Endothelial cell of umbilical vein (primary cell): ENCODE data around the gene SPSB3. TPM values are rescaled to one million over a fixed set of nuclear protein-coding genes. Genes with fewer than 3 reads are reported as not detected.

Experiments used
- BruUV-seq: library from RNA; stranded (reverse); fragments of 400-500 nt; replicated peaks from 2 replicates; lab custom pipeline; 2021; lab: Mats Ljungman, UMichigan
- CTCF ChIA-PET: fragments of 300-600, 350-600 bp; sonication (Branson Sonifier 250); formaldehyde crosslinking; loops from one replicate; lab custom pipeline; 2021; ENCODE audit warnings: antibody characterized with exemption, inconsistent platforms; lab: Charles Lee
- POLR2A ChIA-PET: fragments of 300-600, 350-600 bp; sonication (Branson Sonifier 250); formaldehyde crosslinking; loops from one replicate; lab custom pipeline; 2021; ENCODE audit warnings: antibody characterized with exemption, inconsistent platforms; lab: Charles Lee
- DNase-seq: peaks from one replicate; pipeline ENCODE4 v3.0.0-alpha.2; 2011; ENCODE audit warnings: low read depth, low spot score
- FAIRE-seq: peaks from 2 replicates; lab custom pipeline; 2011; peaks lifted over from hg19 to GRCh38; lab: Jason Lieb, UNC
- H2AFZ ChIP-seq: 2 replicates; pipeline ENCODE4 v1.6.0; 2012; ENCODE audit warnings: low read depth, low read length, control low read depth, inconsistent platforms
- H3K27ac ChIP-seq: 2 replicates; pipeline ENCODE4 v1.5.1; 2011; ENCODE audit warnings: low read depth, mild to moderate bottlenecking, control low read depth, low read length, moderate library complexity; ENCODE audit not compliant: insufficient read depth
- H3K27me3 ChIP-seq, 2 experiments: 2 replicates each; pipeline versions ENCODE4 v1.6.0 to v1.6.1; 2011; ENCODE audit warnings: low read length in 2 of 2, mixed read lengths in 1 of 2; ENCODE audit not compliant: control insufficient read depth in 2 of 2, insufficient read depth in 2 of 2
- H3K36me3 ChIP-seq, 2 experiments: 2 replicates in 1 of 2; 3 replicates in 1 of 2; pipeline ENCODE4 v1.5.1; 2011; ENCODE audit warnings: low read length in 2 of 2, mild to moderate bottlenecking in 1 of 2, moderate library complexity in 1 of 2; ENCODE audit not compliant: control insufficient read depth in 2 of 2, insufficient read depth in 2 of 2; ENCODE audit errors: extremely low read depth in 1 of 2
- H3K4me1 ChIP-seq: 3 replicates; pipeline ENCODE4 v1.5.1; 2011; ENCODE audit warnings: mild to moderate bottlenecking, low read length; ENCODE audit not compliant: control insufficient read depth, insufficient read depth; ENCODE audit errors: extremely low read depth
- H3K4me2 ChIP-seq: 2 replicates; pipeline ENCODE4 v1.6.1; 2011; ENCODE audit warnings: low read length, control low read depth, mixed read lengths; ENCODE audit not compliant: insufficient read depth
- H3K4me3 ChIP-seq, 3 experiments: fragments of 200-600 bp in 1 of 3; sonication (generic), shearing (Covaris generic) in 1 of 3; replicated peaks in 1 of 3; 2 replicates each; pipeline ENCODE4 v1.5.1; 2011 to 2016; ENCODE audit warnings: control low read depth in 3 of 3, low read length in 3 of 3, mild to moderate bottlenecking in 2 of 3, inconsistent platforms in 1 of 3, low read depth in 1 of 3, moderate library complexity in 1 of 3; ENCODE audit not compliant: insufficient read depth in 1 of 3
- H3K79me2 ChIP-seq: 2 replicates; pipeline ENCODE4 v1.6.0; 2012; ENCODE audit warnings: low read length, inconsistent platforms; ENCODE audit not compliant: control insufficient read depth, insufficient read depth
- H3K9ac ChIP-seq: replicated peaks from 2 replicates; pipeline ENCODE3; 2011; ENCODE audit warnings: low read length, control low read depth; ENCODE audit not compliant: insufficient read depth; ENCODE audit errors: extremely low read depth
- H3K9me1 ChIP-seq: replicated peaks from 3 replicates; pipeline ENCODE4 v1.6.0; 2011; ENCODE audit warnings: mild to moderate bottlenecking, low read length; ENCODE audit not compliant: control insufficient read depth, insufficient read depth; ENCODE audit errors: extremely low read depth
- H3K9me3 ChIP-seq: replicated peaks from 2 replicates; pipeline ENCODE4 v1.5.1; 2012; ENCODE audit warnings: low read length, inconsistent platforms; ENCODE audit not compliant: control insufficient read depth, insufficient read depth
- H4K20me1 ChIP-seq: replicated peaks from 2 replicates; pipeline ENCODE3; 2011; ENCODE audit warnings: mild to moderate bottlenecking, low read length; ENCODE audit not compliant: control insufficient read depth, insufficient read depth; ENCODE audit errors: extremely low read depth
- EZH2 ChIP-seq: IDR thresholded peaks from 2 replicates; pipeline ENCODE4 v1.6.1; 2012; ENCODE audit warnings: borderline replicate concordance, low read depth, mild to moderate bottlenecking, moderate library complexity, low read length, inconsistent platforms; ENCODE audit not compliant: severe bottlenecking
- FOS ChIP-seq: IDR thresholded peaks from 2 replicates; pipeline ENCODE4 v1.6.1; 2011; ENCODE audit warnings: mild to moderate bottlenecking, low read length, moderate library complexity, borderline replicate concordance; ENCODE audit not compliant: insufficient read depth
- GATA2 ChIP-seq: IDR thresholded peaks from 2 replicates; pipeline ENCODE4 v1.7.0; 2011; ENCODE audit warnings: low read depth, mild to moderate bottlenecking, moderate library complexity, mixed read lengths, low read length; ENCODE audit not compliant: insufficient read length, insufficient read depth
- JUN ChIP-seq: IDR thresholded peaks from 2 replicates; pipeline ENCODE4 v1.6.1; 2011; ENCODE audit warnings: borderline replicate concordance, low read depth; ENCODE audit not compliant: insufficient read length, insufficient read depth
- MYC ChIP-seq: IDR thresholded peaks from one replicate; pipeline ENCODE4 v1.6.1; 2011; ENCODE audit warnings: mild to moderate bottlenecking, low read depth, low read length
- POLR2A ChIP-seq: IDR thresholded peaks from 2 replicates; pipeline ENCODE4 v1.6.1; 2012; ENCODE audit warnings: low read depth, mild to moderate bottlenecking, control low read depth, low read length
- POLR2AphosphoS5 ChIP-seq: IDR thresholded peaks from 2 replicates; pipeline ENCODE4 v1.6.1; 2012; ENCODE audit warnings: low read depth, mild to moderate bottlenecking, control low read depth, low read length, moderate library complexity; ENCODE audit not compliant: insufficient read depth
- dilution Hi-C: fragments of 300-500 bp; cut with MboI; formaldehyde crosslinking; loops from one replicate; pipeline ENCODE4 v1.15.0; 2019; ENCODE audit warnings: low sequenced_read_pairs; ENCODE audit not compliant: extremely low pct_ligation_motif_present
- intact Hi-C: fragments of 100-400 bp; cut with micrococcal nuclease; formaldehyde crosslinking; loops from one replicate; pipeline ENCODE4 v1.10.0; 2022
- polyA plus RNA-seq, 4 experiments: library from polyadenylated mRNA; depleted of rRNA in 3 of 4; stranded (reverse) in 3 of 4; unstranded in 1 of 4; fragments of >200 nt; gene quantifications; 2 replicates each; pipeline versions ENCODE4 v1.2.1 to v1.2.3, GENCODE V29; 2011 to 2012; ENCODE audit warnings: missing spikeins in 1 of 4
- total RNA-seq: library from RNA; stranded (reverse); gene quantifications from 2 replicates; pipeline ENCODE4 v1.2.3, GENCODE V29; 2021
- TF ChIP-seq, protein P1 (sequence below): IDR thresholded peaks from 2 replicates; pipeline ENCODE4 v1.6.1; 2011; ENCODE audit not compliant: insufficient read depth, insufficient read length
- TF ChIP-seq, protein P2 (sequence below), 2 donors: IDR thresholded peaks; 1 replicate in 1 of 2; 2 replicates in 1 of 2; pipeline ENCODE4 v1.5.1; 2011; ENCODE audit warnings: low read length in 2 of 2, mild to moderate bottlenecking in 2 of 2, moderate library complexity in 2 of 2, control low read depth in 1 of 2, inconsistent platforms in 1 of 2, low read depth in 1 of 2; ENCODE audit not compliant: insufficient read depth in 1 of 2; ENCODE audit errors: extremely low read depth in 1 of 2

The SPSB3 gene
- total and polyA plus RNA-seq, 2 donors (not counting 3 experiments of a cell fraction or from before 2014, with no cell fraction given): 39.0 to 86.2 TPM

DNA sequence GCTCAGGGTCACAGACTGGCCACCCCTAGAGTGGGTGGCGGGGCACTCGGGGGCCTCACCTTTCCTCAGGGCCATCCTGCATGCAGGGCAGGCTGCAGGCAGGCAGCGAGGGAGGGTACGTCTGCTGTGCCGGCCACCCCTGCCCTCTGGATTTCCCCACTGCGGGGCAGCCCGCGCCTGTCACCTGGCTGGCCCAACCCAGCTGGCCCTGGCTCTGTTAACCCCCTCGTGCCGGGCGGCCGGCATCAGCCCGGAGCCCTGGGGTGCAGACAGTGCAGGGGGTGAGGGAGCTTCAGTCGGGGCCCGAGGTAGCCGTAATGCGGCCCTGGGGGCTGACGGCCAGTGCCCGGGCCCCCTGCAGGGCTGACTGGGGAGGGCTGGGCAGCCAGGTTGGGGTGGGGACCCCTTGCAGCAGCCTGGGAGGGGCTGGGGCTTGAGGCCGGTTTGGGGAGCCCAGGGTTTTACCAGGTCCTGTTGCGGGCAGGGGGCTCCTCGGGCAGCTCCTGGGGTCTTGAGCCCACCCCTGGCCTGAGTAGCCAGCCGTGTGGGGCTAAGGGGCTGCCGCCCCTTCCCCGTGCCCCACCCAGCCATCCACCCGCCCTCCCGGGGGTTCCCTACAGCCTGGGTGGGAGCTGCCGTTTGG is 11.3 kb upstream of the SPSB3 start, which contains the start of gene IGFALS:
TSS of gene IGFALS (minus strand) at position 128 of the 643 bp plus-strand sequence. CDS start at position 75, 53 bp downstream.
- intact Hi-C loops (no loop called here), dilution Hi-C loops (no loop called here)
- H3K9me1 ChIP-seq: no peaks in the 10 kb centered on the region
- no peak within 1 kb of the TSS for H3K4me2 ChIP-seq
- no peaks in the 10 kb centered on the region for H3K27me3 ChIP-seq
- H3K79me2 ChIP-seq: no peaks in the 10 kb centered on the region
- ChIA-PET POLR2A (no interaction called here), CTCF (no interaction called here)
- no peak within 1 kb of the TSS for H3K9ac ChIP-seq
- H3K4me3 ChIP-seq: no peak within 1 kb of the TSS
- H2AFZ ChIP-seq: no peak within 1 kb of the TSS
- H3K27ac ChIP-seq: no peak within 1 kb of the TSS
- no peaks in the 10 kb centered on the region for H3K9me3 ChIP-seq
- no peaks in the 10 kb centered on the region for H4K20me1 ChIP-seq
- DNase-seq (no peak), FAIRE-seq (no peak)
- TF ChIP-seq FOS (no peak), POLR2AphosphoS5 (no peak), JUN (no peak), POLR2A (no peak), MYC (no peak), GATA2 (no peak), EZH2 (no peak)
- TF ChIP-seq, protein P1, sequence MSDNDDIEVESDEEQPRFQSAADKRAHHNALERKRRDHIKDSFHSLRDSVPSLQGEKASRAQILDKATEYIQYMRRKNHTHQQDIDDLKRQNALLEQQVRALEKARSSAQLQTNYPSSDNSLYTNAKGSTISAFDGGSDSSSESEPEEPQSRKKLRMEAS: no peak
- TF ChIP-seq, protein P2, sequence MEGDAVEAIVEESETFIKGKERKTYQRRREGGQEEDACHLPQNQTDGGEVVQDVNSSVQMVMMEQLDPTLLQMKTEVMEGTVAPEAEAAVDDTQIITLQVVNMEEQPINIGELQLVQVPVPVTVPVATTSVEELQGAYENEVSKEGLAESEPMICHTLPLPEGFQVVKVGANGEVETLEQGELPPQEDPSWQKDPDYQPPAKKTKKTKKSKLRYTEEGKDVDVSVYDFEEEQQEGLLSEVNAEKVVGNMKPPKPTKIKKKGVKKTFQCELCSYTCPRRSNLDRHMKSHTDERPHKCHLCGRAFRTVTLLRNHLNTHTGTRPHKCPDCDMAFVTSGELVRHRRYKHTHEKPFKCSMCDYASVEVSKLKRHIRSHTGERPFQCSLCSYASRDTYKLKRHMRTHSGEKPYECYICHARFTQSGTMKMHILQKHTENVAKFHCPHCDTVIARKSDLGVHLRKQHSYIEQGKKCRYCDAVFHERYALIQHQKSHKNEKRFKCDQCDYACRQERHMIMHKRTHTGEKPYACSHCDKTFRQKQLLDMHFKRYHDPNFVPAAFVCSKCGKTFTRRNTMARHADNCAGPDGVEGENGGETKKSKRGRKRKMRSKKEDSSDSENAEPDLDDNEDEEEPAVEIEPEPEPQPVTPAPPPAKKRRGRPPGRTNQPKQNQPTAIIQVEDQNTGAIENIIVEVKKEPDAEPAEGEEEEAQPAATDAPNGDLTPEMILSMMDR (IDR thresholded peaks at IDR 0.05; ENCODE audit: extremely low read depth in 1 of 2, insufficient read depth in 1 of 2, low read depth in 1 of 2, low read length in 2 of 2): no peak
- H3K36me3 ChIP-seq: peaks cover 0 to 3% of the 10 kb centered on the region in 2 experiments
- BruUV-seq: no TSS peak
- no peaks in the 10 kb centered on the region for H3K4me1 ChIP-seq
